ENCODE results near the gene ZBP1. TPM values are rescaled to one million over a fixed set of nuclear protein-coding genes. Genes with fewer than 3 reads are reported as not detected.

The ZBP1 gene
- total RNA-seq, 4 donors from 2014 or later, result 0.80 TPM; not detected in 3

DNA sequence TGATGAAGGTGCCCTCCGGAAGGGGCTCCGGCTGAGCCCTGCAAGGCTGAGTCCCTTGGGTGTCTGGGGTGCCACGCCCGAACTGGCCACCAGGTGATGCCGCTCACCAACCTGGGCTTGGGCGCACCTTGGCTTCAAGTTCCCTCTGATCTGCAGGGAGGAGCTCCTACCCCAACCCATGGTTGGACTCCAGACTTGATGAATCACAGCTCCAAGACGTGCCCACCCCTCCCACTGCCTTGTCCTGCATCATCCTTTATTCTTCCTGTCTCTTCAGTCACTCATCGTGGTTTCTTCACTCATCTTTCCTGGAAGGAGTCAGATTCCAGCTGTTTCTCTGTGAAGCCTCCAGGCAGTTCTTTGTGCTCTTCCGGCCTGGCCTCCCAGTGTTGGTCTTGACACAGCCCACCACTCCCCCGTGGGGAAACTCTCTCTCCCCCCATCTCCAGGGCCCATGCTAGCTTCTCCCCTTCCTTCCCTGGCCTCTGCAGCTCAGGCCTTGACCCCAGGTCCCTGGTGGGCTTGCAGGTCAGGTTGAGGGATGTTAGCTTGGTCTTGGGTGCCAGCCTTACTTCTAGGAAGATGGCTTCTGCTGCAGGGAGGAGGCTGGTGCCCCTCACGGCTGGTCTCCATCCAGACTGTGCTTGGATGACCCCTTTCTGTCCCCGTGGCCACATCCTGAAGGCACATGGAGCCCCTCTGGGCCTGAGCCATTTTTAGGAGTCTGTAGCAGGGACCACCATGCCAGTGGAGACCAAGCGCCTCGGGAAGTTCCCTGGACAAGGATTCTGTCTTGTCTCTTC lies 2.6 kb upstream of the ZBP1 start:
- Histone ChIP-seq H3K4me3 (no peak overlapping the region), H3K4me1 (peaks cover 18% of the 10 kb centered on the region), H3K27ac (no peak overlapping the region), H3K9me3 (no peaks in the 10 kb centered on the region), H3K36me3 (no peaks in the 10 kb centered on the region), H3K27me3 (peaks cover 4% of the 10 kb centered on the region)
- DNase-seq (ENCODE audit: low spot score in 2 of 2), result peak in 1 of 2 donors; percentile 80
- 40% methylated on average over 11 of the region's 14 CpGs for WGBS
- TF ChIP-seq EP300 (IDR thresholded peaks at IDR 0.05) (no peak), POLR2AphosphoS5 (IDR thresholded peaks at IDR 0.05) (no peak), POLR2A (IDR thresholded peaks at IDR 0.05) (no peak)
- TF ChIP-seq, protein P1, sequence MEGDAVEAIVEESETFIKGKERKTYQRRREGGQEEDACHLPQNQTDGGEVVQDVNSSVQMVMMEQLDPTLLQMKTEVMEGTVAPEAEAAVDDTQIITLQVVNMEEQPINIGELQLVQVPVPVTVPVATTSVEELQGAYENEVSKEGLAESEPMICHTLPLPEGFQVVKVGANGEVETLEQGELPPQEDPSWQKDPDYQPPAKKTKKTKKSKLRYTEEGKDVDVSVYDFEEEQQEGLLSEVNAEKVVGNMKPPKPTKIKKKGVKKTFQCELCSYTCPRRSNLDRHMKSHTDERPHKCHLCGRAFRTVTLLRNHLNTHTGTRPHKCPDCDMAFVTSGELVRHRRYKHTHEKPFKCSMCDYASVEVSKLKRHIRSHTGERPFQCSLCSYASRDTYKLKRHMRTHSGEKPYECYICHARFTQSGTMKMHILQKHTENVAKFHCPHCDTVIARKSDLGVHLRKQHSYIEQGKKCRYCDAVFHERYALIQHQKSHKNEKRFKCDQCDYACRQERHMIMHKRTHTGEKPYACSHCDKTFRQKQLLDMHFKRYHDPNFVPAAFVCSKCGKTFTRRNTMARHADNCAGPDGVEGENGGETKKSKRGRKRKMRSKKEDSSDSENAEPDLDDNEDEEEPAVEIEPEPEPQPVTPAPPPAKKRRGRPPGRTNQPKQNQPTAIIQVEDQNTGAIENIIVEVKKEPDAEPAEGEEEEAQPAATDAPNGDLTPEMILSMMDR (IDR thresholded peaks at IDR 0.05), result peak; percentile 39 to 73

DNA sequence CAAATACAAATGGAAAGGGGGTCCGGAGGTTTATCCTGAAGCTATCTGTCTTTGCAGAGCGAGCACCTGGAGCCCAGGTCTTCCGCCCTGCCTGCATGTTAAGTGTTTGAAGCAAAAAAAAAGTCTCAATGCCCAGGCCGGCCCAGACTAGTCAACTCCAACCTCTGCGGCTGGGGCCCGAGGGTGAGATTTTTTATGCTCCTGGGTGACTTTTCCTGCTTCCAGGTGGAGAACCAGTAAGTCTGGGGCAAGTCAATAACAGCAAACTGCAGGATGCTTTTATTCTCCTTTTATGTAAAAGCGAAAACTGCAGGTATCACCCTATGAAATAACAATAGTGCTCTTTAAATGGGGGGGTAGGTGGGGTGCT lies 2.0 kb upstream of the ZBP1 start:
- Histone ChIP-seq H3K9me3 (no peaks in the 10 kb centered on the region), H3K4me3 (no peak overlapping the region), H3K27me3 (peaks cover 4% of the 10 kb centered on the region), H3K36me3 (no peaks in the 10 kb centered on the region), H3K4me1 (peaks cover 12% of the 10 kb centered on the region), H3K27ac (no peak overlapping the region)
- DNase-seq (ENCODE audit: low spot score in 2 of 2), result no peak
- WGBS, result 57% methylated on average over 7 of the region's 7 CpGs
- TF ChIP-seq POLR2AphosphoS5 (IDR thresholded peaks at IDR 0.05), result no peak
- no peak for TF ChIP-seq EP300 (IDR thresholded peaks at IDR 0.05)
- TF ChIP-seq, protein P1 (IDR thresholded peaks at IDR 0.05), result no peak
- no peak for TF ChIP-seq POLR2A (IDR thresholded peaks at IDR 0.05)

DNA sequence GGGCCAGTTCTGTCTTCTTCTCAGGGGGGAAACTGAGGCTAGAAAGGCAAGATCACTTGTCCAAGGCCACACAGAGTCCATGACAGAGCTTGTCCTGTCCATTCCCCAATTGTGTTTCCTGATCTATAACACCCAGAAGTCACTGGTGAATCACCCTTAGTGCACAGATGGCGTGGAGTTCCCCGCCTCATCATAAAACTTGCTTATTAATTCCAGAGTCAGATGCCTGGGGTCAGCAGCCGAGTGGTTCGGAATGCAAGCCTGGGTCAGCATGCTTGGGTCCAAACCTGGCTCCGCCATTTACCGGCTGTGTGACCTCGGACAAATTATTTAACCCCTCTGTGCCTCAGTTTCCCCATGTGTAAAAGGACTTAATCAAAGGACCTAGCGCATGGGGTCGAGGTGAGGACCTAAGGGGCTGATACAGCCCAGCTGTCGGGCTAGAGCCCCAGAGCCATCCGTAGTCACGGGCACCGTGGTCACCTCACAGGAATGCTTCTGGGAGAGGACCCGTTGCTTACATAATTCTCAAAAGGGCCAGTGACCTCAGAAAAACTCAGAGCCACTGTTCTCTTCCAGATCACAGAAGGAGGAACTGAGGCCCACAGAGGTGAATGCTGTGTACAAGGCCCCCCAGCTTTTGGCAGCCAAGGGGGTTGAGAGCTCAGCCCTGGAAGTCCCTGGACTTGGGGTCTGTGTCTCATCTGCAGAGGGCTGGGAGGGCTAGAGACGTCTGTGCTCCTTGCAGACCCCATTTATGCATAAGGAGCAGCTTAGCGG lies 1.4 kb upstream of the ZBP1 start:
- Histone ChIP-seq H3K4me1 (peaks cover 10% of the 10 kb centered on the region), H3K27me3 (peaks cover 7% of the 10 kb centered on the region), H3K4me3 (no peak overlapping the region), H3K27ac (no peak overlapping the region), H3K9me3 (no peaks in the 10 kb centered on the region), H3K36me3 (no peaks in the 10 kb centered on the region)
- WGBS, result 80% methylated on average over 8 of the region's 16 CpGs
- no peak for DNase-seq (ENCODE audit: low spot score in 2 of 2)
- TF ChIP-seq POLR2A (IDR thresholded peaks at IDR 0.05) (no peak), POLR2AphosphoS5 (IDR thresholded peaks at IDR 0.05) (no peak), EP300 (IDR thresholded peaks at IDR 0.05) (no peak)
- TF ChIP-seq, protein P1 (IDR thresholded peaks at IDR 0.05), result no peak

DNA sequence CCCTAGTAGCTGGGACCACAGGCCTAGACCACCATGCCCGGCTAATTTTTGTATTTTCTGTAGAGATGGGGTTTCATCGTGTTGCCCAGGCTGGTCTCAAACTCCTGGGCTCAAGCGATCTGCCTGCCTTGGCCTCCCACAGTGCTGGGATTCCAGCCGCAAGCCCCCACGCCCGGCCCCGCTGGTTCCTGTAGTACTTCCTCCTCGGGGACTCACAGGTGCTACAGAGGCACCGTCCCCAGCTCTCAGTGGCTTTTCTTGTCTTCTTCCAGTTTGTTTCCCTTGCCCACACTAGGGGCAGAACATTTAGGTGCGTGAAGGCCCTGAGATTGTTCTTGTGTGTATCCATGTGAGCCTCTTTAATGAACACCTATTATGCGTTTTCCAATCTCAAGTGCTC lies 773 bp upstream of the ZBP1 start:
- no peak for DNase-seq (ENCODE audit: low spot score in 2 of 2)
- 85% methylated on average over 9 of the region's 11 CpGs for WGBS
- H3K27me3 ChIP-seq, result peaks cover 7% of the 10 kb centered on the region
- H3K4me3 ChIP-seq, result peak overlapping the region; percentile 1
- H3K9me3 ChIP-seq, result no peaks in the 10 kb centered on the region
- TF ChIP-seq EP300 (IDR thresholded peaks at IDR 0.05), result no peak
- no peak for TF ChIP-seq POLR2A (IDR thresholded peaks at IDR 0.05)
- TF ChIP-seq POLR2AphosphoS5 (IDR thresholded peaks at IDR 0.05), result no peak
- TF ChIP-seq, protein P1 (IDR thresholded peaks at IDR 0.05), result no peak
- no peak overlapping the region for H3K27ac ChIP-seq
- no peaks in the 10 kb centered on the region for H3K36me3 ChIP-seq
- peaks cover 10% of the 10 kb centered on the region for H3K4me1 ChIP-seq
